M059J (cell line): ENCODE measurements around the gene COL13A1. TPM values are rescaled to one million over a fixed set of nuclear protein-coding genes. Genes with fewer than 3 reads are reported as not detected.

Experiments used
- DNase-seq: peaks from one replicate; pipeline ENCODE4 v3.0.0-alpha.2; 2012; ENCODE audit warnings: low read depth
- total RNA-seq: library from RNA; depleted of rRNA; stranded (reverse); fragments of >200 nt; shearing (Covaris generic); gene quantifications from 2 replicates; pipeline ENCODE4 v1.2.3, GENCODE V29; 2014

COL13A1 gene
- total RNA-seq, 1 experiment from 2014 or later: 15.6 TPM

DNA sequence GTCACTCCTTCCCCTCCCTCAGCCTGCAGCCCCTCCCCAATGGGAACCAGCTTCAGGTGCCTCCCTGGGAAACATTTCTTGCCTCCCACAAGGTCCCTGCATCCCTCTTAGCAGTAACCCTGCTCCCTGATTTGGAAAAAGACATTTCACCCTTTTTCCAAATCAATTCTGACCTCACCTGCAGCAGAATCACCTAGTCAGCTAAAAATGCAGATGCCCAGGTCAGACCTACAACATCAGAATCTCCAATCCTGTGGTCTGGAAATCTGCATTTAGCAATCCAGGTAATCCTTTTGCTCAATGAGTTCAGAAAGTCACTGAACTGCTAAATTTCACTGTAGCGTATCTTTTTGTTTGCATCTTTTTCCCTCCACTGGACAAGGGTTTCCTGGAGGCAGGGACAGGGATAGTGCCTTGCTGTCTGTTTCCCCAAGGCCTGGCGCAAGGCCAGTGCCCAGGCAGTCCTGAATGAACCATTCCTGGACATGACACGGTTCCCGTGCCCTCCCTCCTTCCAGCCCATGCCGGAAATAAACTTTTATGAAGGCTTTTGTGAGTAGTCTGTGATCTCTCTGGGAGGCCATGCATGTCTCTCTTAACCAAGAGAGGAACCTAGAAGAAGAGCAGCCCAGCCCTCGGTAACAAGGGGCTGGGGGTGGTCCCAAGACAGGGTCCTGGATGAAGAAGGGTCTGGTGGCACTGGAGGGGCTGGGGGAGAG lies 44.0 kb downstream of the COL13A1 start:
- DNase-seq: peak; percentile 95

GRCh38 chr10:69846293-69846921 lies 44.7 kb downstream of the COL13A1 start:
- DNase-seq: peak; percentile 39

- DNase-seq: peak; percentile 39
These were observed 45.8 kb downstream of the COL13A1 start for GRCh38 chr10:69847458-69847857.

GRCh38 chr10:69847883-69848282 lies 46.2 kb downstream of the COL13A1 start:
- peak; percentile 52 for DNase-seq

DNA sequence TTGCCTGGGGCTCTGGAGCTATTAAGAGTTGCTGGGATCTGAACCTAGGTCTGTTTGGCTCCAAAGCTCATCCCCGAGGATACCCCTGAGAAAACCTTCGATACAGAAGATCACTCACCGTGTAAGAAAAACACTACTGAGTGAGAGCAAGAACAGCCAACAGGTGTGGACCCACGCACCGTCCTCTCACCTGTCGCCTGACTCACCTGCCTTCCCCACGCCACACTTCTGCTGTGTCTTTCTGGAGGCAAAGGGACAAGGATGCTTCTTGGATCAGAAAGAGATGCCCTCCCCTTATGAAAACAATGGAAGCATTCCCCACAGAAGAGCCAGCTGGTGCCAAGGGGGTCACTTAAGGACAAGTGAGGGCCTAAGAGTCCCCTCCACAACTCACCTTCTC lies 46.7 kb downstream of the COL13A1 start:
- no peak for DNase-seq

DNA sequence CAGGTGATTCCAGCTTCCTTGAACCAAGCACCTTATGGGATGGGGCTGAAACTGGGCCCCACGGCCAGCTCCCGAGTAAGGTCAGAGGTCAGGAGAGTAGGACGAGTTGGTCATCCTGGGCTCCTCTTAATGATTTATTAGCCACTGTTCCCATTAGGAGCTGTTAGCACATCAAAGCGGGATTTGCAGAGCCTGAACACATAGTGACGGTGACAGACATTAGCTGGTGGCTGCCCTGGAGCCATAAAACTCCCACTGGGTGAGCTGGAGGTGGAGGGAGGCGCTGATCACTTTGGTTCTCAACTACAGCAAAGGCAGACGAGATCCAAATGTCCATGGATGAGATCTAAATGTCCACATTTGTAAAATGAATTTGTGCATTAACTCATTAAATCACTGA lies 48.1 kb downstream of the COL13A1 start:
- DNase-seq: no peak

GRCh38 chr10:69850440-69850839 lies 48.7 kb downstream of the COL13A1 start:
- DNase-seq: no peak

- peak; percentile 33 for DNase-seq
These were observed 49.6 kb downstream of the COL13A1 start for GRCh38 chr10:69851306-69851705.

DNA sequence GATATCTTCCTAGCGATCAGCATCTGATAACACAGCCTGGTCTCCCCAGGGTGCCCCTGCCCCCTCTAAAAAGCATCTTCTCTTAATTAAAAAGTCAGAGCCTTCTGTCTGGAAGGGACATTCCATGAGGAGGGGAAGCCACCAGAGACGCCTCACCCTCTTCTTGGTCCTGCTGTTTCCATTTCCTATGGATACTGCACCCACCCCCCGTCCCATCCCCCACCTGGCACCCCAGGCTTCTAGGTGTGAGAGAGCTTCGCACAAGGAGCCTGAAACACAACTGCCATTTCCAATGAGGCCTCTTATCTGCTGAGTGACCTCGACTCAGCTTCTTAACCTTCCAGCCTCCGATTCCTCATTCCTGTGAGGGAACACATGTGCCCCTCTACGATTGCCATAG lies 51.4 kb downstream of the COL13A1 start:
- no peak for DNase-seq

DNA sequence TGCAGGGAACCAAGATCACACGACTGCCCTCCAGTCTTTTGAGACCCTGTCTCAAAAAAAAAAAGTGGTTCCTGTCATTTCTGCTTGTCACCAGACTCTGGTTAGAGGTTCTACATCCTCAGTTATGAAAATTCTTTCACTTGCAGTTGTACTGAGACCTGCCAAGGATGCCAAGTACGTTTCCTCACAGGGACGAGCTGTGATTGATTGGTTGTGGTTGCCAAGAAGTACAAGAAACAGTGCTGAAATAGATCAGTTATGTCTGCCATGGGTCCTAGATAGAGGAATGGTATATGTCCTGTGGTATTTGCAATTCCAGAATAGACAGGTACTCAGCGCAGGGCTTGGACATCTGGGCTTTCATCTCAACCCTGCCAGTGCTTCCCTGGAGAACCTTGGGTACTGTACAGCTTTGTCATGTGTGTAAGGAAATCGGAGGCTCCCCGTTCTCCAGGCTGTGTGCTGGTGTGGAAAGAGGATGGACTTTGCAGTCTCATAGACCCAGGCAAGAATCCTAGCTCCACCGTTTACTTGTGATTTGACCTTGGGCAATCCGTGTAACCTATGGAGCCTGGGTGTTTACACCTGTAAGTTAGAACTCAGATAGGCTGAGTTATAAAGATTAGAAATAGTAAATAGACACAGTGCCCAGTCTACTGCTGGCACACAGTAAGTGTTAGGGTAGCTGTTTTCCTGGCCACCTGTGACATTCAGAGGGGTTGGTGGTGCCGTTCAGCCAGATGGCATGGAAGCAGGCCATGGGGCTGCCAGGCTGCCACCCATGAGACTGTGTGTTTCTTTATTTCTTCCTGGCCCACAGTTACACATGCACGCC lies 53.0 kb downstream of the COL13A1 start:
- no peak for DNase-seq

- no peak for DNase-seq
These were observed 53.8 kb downstream of the COL13A1 start for GRCh38 chr10:69855346-69856111.

- no peak for DNase-seq
These were observed 55.0 kb downstream of the COL13A1 start for GRCh38 chr10:69856601-69857166.

- DNase-seq: no peak
These were observed 56.5 kb downstream of the COL13A1 start for GRCh38 chr10:69858201-69858600.

DNA sequence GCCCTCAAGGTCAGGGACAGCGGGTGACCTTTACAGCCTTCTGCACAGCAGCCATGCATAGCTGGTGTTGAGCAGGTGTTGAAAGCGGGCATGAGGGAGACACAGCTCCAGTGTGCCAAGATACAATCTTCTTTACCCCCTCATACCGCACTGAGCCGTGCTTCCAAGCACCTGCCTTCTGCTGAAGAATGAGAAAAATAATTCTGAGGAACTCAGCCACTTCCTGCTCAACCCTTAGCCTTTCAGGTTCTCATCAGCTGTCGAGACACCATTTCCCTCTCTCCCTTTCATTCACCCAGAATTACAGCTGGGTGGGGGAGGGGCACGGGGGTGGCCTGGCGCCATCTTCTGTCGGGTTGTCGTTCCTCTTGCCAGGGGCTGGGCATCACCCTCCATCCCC lies 58.6 kb downstream of the COL13A1 start:
- DNase-seq: no peak

- DNase-seq: peak; percentile 92
These were observed 59.8 kb downstream of the COL13A1 start for GRCh38 chr10:69861251-69862240.

DNA sequence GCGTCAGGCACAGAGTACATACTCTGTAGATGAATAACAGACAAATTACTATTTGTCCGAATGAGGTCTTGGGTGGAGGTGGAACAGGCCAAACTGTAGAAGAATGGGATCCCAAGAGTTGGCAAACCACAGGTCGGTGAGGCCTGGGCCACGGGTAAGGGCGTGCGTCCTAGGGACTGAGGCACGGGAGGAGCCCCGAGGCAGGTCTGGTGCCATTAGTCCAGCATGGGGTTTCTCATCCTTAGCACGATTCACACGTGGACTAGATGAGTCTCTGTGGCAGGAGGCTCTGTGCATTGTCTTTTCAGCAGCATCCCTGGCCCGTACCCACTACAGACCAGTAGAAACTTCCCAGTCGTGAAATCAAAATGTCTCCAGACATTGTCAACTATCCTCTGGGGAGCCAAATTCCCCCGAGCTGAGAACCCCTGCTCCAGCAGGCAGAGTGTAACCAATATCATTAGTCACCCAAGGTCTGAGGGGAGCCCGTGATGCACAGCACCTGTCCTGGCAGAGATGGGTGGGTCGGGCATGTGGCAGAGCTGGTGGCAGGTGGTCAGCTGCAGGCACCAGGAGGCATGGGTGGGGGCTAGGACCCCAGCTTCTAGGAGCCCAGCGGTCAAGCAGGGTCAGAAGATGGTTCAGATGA lies 61.3 kb downstream of the COL13A1 start:
- DNase-seq: peak; percentile 41

DNA sequence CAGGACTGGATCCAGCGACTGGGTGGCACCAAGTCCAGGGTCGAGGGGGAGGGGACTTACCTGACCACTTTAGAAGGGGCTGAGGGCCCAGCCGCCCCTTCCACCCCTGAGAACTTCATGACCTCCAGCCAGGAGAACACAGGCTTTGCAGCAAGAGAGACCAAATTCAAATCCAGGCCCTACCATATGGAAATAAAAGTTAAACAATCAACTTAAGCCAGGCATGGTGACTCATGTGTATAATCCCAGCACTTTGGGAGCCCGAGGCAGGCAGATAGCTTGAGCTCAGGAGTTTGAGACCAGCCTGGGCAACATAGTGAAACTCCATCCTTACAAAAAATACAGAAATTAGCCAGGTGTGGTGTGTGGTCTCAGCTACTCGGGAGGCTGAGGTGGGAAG lies 61.9 kb downstream of the COL13A1 start:
- DNase-seq: peak; percentile 75

DNA sequence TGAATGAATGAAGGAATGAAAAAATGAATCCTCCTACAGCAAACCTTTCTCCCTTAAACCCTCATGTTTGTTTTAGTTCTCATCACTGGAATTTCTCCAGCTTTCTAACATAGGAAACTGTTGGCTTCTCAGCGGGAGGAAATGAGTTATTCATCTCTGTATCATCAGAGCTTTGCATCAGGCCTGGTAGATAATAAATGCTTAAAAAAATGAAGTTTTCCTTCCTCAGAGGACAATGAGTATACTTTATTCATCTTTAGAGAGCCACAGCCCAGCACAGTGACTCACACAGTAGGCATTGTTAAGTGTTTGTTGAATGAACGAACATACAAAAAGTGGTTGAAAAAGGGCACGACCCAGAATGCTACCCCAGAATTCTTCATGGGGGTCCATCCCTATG lies 62.6 kb downstream of the COL13A1 start:
- peak; percentile 91 for DNase-seq

DNA sequence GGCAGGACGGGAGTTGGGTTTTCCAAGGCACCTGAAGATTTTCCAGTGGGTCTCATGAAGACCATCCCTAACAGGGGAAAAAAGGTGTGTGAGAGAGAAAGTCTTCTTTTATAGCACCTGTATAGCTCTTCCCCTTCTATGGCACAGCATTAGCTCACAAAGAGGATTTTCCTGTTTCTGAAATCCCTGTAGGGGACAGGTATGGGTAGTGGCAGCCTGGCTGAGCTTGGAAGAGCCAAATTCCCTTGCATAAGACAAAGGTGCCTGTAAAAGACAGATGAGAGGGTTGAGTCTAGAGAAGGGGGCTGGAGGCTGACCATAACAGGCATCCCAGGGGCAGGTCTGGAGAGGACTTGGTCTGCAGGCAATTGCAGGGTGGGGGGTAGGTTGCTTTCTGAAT lies 63.7 kb downstream of the COL13A1 start:
- no peak for DNase-seq

DNA sequence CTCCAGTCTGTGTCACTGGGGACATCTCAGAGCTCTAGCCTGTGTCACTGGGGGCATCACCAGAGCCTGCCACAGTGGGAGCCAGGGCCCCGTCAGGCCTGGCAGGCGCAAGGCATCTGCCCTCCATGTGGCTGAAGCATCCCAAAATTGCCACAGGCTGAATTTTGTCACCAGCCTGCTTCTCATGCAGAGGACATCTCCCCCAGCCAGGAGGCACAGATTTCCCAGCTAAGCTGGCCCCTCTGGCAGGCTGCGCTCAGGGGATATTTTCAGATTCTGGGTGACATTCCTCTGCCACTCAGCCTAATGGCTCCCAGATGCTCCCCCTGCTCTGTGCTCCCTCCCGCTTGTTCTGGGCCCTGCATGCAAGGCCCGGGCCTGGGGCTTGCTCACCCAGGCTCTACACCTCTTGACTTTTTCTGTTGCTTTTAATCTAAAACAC lies 64.6 kb downstream of the COL13A1 start:
- DNase-seq: no peak
